Cerebellar cortex (tissue), 1 donor: ENCODE results near the gene SEMA7A.

Experiments used
- DNase-seq: peaks from one replicate; pipeline ENCODE4 v3.0.0-alpha.2; 2015; ENCODE audit warnings: low spot score

The SEMA7A gene

DNA sequence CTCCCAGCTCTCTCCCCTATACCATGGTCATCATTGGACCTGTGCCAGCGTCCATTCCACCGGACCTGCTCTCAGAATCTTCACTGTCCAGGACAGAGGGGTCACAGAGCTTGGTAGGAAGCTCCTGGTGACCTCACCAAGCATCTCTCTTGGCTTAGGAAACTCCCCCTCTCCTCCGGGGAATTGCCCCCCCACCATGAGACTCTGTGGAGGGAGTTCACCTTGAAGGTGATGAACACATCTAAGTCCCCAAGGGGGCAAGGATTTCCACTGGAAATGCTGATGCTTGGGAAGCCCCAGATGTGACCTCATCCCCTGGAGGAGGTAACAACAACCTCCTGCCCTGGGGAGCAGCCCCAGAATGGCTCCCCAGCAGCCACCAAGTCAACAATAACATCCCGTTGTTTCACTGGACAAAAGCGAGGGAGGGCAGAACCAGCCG lies 3.2 kb downstream of the SEMA7A start:
- no peak for DNase-seq

DNA sequence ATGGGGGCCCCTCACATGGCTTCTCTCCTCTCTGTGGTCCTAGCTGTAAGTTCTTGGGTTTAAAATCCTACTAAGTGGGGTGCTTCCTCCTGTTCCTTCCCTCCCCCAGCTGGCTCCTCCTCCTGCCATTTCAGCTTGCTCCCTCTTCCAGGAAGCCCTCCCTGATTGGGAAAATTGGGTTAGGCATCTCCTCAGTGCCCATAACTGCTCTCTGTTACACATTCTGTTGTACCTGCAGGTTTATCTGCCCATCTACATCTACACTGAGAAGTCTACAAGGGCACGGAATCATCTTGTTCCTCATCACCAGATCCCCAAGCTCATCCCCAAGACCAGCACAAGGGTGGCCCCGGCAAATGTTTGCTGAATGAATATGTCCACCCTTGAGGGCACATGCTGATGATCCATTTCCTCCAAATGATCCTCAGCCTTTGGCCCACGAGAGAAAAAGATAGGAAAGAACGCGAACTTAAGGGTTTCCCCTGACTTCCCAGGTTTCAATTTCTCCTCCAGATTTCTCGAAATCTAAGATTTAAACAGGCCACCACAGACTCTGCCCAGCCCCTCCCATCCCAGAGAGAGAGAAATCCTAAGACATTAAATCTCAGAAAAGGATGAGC lies 3.9 kb downstream of the SEMA7A start:
- no peak for DNase-seq

DNA sequence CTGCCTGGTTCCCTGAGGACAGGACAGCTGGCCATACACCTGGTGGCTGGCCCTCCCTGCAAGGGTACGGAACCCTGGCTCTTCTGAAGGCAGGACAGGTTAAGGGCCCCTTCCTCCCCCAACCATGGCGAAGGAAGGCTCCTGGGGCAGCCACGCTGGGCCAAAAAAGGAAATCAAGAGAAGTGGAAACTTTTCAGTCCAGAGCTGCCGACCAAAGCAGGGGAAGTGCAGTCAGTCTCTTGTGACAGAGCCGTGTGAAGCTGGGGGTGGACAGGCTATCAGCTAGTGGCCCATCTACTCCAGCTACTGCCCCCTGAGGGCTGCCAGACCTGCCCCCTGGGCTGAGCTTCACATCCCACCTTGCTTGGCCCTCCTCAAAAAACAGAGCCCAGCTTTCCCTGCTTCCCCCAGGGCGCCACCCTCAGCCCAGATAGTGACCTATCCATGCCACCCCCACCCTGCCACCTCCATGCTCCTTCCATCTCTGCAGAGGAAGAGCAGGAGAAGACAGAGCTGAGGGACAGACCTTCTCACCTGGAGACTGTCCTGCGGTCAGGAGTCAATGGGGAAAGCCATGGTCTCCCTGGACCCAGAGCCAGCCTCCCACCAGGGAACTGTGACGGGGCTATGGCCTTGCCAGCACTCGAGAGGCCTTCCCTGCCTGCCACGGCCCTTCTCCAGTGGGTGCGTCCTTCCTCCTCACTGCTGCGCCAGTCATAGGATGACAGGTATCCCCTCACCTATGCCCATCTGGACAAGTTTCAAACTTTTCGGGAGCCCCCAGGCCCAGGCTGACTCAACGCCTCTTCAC lies 4.6 kb downstream of the SEMA7A start:
- DNase-seq = no peak

DNA sequence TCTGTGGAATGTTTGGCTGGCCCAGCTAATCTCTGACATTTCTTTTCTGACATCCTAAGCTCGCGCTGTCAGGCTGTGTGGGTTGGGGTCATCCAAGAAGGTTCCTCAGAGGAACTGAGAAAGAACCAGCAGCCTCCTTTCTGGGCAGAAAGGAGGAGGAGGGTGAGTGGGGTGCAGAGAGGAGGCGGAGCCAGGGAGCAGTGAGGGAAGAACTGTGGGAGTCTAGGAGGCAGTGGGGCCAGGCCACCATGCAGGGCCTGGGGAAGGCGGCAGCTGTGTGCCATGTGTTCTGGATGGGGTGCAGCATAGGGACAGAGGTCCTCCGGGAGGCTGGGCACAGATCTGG lies 5.3 kb downstream of the SEMA7A start:
- DNase-seq = no peak

DNA sequence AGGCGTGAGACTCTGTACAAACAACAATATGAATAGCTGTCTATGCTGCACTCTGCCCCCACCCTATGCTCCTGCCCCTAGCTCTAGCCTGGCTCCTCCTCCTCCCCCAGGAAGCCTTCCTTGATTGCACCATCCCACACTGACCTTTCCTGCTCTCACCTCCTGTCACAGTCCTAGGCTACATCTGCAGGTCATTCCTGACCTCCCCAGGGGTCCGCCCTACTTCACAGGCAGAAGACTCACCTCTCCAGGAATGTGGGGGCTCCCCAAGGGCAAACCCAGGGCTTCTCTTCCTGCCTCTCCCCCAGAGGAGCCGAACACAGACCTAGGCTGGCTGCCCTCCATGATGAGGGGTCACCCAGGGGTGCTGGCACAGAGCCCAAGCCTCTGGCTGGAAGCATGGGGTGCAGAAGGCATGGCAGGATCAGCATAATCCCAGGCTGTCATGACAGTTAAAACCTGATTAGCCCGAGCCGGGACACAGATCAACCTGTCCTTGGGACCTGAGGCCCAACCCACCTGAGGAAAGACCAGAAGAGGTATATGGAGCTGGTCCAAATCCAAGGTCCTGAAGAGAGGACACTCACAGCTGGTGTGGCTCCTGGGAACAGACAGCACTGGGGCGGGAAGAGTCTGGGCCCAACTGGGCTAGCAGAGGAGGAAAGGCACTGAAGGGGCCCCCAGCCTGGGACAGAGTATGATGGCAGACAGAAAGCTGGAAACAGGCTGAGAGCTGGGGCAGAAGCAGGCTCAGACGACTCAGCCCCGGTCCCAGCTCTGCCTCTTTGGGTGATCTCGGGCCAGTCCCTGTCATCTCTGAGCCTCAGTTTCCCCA lies 5.9 kb downstream of the SEMA7A start:
- DNase-seq = no peak

DNA sequence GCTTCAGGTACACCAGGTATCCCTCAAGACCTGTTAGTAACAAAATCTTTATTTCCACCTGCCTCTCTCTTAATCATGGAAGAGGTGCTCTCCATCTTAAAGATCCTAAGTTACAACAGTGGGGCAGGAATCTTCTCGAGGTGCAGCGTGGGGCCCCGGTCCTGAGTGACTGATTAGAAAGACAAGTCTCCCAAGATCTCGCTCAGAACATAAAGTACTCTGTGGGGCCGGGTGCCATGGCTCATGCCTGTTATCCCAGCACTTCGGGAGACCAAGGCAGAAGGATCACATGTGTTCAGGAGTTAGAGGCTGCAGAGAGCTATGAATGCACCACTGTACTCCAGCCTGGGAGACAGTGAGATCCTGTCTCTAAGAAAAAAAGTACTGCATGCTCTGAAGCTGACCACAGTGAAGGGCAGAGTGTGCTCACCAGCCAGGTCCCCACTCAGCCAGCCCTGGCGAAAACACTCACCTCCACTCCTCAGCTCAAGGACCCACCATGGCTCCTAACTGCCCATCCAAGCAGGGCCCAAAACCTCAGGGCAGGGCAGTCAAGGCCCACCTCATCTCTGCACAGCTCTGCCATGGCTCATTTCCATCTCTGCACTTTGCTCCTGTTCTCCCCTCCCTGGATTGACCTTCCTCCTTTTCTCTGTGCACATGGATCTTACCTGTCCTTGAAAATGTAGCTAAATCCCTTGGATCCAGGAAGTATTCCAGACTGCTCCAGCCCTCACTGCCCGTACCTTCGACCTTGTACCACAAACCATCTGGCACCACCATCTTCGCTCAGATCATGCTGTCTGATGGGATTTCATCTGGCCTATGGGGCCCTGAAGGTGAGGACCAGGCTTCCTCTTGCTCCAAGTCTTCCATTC lies 7.1 kb downstream of the SEMA7A start:
- no peak for DNase-seq

DNA sequence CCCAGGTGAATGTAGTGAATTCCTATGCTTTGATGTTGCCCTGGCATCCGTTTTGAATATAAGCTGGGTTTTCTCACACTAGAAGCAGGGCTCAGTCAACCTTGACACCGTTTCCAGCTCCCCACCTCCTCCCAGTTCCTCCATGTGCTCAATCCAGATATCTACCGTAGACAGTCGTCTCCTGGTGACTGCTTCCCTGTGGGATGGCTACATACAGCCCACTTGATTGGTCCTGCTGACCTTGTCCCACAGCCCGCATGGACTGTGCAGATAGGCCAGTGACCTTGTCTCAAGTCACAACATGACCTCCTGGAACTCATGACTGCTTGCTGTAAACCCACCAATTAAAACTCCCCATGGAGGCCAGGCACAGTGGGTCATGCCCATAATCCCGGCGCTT lies 8.1 kb downstream of the SEMA7A start:
- no peak for DNase-seq

DNA sequence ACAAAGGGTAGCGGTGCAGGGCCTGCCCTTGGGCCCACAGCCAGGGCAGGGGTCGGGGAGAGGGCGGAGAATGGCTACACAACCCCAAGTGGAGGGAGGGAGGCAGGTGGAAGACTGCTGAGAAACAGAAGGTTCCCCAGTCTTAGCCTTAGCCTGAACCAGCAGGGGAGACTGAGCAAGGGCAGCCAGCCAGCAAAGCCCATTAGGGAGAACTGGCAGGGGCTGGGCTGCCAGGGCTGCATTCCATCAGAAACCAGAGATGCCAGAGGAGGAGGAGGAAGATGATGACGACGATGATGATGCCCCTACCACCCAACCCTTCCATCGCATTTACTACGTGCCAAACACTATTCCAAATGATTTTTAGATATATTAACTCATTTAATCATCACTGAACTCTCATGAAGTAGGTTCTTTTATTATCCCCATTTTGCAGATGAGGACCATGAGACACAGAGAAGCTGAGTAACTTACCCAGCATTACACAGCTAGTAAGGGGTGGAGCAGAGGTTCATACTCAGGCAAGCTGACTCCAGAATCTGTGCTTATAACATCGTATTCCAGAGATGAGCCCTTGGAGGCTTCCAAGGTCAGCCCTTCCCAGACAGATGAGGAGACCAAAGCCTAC lies 8.7 kb downstream of the SEMA7A start:
- peak; percentile 81 for DNase-seq

DNA sequence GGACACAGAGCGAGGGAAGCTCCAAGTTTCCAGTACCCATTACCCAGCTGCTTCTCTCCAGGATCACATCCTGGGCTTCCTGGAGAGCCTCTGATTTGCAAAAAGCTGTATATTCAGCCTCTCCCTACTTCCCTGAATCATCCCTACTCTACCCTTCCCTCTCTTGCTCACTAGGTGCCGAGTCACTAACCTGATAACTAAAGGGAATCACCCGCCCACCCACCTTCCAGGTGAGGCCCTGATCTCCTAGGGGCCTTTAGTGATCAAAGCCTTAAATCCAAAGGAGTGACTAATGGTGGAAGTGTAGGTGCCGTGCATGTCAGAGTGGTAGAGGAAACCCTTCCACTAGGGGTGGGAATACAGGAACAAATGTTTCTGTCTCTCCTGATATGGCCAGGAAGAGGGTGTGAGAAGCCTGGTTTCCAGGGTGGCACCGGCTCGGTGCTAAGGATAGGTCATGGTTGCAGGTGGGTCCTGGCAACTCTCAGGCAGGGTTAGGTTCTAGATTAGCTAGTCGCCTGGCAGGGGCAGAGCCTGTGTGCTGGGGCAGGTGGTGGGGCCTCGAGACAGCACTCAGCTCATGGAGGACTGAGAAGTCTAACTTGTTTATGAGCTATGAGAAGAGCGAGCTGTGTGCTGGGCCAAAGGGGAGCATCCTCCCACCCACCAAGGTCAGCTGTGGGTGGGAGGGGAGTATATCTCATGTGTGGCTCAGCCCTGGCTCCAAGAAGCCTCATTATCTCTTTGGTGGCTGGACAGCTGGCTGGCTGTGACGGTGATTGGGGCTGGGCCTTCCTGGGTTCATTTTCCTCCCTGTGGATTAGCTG lies 10.1 kb downstream of the SEMA7A start:
- DNase-seq = no peak

DNA sequence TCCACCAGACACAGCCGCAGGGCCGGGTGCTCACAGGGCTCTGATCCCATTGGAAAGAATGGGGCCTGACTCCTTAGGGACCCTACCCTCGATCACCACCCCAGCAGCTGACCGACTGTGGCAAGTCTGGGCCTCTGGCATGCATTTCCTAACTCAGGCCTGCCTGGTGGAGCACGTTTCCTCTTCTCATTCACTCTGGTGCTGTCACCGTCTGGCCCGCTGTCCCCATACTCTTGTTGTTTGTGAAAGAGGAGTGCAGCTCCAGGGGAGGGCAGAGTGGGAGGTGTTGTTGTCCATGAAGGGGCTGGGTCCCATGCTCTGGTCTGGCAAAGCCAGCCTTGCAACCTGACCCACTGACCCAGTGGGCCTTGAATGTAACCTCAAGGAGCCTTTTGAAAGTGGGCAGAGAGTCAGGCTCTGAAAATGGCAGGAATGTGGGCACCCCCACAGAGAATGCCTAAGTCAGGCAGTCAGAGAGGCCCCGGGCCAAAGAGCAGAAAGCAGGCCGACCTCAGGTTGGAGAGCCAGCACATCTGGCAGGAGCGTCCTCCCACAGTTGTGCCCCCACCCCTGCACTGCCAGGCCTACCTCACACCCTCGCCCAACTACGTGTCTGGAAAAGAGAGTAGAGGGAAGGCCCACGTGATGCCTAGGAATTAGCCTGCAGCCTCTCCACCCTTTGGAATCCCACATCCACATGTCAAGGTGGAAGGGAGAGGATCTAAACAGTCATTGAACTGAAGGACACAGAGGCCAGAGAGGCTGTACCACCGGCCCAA lies 10.9 kb downstream of the SEMA7A start:
- no peak for DNase-seq

DNA sequence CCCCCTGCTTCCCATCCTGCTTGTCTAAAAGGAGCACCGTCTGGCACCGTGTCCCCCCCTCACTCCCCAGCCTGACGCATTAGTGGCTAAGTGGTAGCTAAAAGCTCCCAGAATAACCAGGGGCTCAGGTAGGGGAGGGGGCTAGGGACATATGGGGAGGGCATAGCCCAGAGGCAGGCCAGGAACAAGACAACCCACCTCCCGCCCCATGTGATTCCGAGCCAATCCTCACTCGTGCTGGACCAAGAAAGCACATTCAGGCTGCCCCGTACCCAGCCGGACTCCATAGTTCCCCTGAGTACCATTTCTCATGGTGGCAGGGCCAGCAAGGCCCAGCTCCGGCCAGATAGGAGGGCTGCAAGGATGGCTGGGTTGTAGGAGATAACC lies 11.5 kb downstream of the SEMA7A start:
- DNase-seq = no peak

DNA sequence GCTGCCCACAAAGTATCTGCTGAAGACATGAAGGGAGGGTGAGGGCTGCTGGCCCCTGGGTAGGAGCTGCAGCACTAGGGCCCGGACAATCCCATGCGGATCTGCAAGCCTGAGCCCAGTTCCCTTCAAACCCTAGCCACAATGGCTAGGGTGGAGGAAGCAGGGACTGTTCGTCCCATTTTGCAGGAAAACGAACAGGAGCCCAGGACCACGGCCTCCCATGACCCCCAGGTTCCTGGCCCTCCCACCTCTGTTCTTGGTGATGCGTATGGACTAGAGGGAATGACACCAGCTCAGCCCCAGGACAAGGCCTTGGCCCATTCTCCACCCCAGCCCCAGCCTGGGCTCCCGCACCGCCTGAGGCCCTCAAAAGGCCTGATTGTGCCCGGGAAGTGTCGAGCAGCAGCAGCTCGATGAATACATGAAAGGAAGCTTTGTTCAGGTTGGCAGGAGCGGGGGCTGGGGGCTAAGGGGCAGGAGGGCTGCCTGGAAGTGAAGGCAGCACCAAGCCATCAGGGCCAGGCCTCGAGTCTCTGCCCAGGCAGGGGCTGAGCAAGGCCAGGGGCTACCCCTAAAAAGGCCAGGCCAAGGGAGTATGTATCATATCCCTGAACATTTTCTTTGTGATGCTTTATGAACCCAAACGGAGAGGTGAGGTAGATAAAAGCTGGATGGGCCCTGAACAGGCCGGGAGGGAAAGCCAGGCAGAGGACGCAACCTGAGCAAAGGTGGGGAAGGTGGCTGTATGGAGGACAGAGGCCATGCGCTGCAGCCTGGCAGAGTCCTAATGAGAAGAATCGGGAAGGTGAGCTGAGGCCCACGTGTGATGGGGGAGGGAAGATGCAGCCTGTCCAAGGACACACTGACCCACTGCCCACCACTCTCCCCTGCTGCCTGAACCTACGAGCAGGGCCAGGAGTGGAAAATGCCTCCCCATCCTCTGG lies 12.2 kb downstream of the SEMA7A start:
- no peak for DNase-seq

DNA sequence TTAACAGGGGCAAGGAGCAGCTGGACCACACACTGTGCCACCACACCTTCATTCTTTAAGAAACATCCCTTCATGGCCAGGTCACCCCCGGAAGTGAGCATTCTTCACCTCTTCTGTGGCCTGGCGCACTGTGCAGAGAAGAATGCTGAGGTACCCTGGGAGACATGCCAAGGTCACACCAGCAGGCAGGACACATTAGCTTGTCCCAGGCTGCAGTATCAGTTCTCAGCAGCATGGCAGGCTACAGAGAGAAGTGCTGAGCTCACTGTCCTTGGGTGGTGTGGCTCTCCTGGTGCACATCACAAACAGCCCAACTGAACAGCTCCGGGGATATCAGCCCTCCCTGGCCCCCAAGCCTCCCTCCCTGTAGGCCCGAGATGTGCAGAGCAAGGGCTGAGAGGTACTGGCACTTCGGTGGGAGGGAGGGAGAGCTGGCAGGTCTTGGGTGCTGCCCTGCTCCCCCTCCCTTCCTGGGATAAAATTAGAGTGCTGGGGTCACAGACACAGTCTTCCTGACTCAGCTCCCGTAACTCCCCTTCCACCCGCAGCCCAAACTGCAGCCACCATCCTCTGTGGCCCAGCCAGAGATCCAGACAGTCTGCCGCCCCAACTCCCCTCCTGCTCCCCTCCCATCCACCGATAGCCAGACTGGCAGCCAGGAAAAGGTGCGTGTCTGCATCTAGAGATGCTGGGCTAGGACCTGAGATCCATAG lies 13.4 kb downstream of the SEMA7A start:
- DNase-seq = no peak

DNA sequence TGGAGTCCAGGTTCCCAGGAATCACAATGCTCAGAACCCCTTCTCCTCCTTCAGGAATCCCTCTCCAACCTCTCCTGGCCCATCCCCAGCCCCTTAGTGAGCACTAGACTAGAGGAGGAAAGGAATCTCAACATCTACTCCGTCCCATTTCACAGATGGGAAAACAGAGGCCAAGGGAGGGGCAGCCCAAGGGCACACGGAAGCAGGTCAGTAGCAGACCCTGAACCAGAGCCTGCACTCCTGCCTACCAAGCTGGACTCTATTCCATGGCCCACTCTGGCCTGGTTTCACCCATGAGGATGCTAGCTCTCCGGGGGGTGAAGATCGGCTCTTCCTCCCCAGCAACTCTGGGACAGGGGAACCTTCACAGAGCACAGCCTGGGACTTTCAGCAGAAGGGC lies 14.3 kb downstream of the SEMA7A start:
- no peak for DNase-seq

DNA sequence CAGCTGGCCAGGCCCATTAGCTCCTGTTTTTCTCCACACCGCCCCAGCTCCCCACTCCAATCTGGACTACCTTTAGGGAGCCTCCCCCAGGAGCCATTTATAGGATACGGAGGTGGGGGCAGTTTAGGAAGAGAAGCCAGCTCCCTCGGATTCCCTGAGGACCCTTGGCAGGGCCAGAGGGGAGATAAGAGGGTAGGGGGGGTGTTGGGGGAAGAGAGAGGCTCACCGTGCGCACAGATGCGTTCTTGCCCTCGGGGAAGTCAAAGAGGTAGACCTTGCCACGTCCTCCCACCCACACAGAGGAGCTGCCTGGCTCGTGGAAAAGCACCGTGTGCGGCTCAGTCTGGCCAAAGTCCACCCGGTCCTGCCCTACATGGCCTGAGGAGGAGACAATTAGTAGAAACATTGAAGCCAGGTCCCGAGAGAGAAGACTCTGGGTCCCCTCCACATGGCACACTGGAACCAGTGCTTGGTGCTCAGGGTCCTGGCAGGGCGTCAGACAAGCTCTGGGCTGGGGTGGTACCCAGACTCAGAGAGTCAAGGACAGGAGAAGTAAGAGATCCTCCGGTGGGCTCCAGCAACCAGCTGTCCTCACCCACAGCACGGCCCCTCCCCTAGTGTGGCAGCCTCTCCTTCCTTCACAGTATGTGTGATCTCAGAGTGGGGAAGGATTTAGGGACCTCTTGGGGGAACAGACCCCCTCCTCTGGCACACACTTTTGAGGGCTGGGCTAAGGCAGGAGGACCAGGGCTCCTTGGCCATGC lies 15.0 kb downstream of the SEMA7A start:
- no peak for DNase-seq

DNA sequence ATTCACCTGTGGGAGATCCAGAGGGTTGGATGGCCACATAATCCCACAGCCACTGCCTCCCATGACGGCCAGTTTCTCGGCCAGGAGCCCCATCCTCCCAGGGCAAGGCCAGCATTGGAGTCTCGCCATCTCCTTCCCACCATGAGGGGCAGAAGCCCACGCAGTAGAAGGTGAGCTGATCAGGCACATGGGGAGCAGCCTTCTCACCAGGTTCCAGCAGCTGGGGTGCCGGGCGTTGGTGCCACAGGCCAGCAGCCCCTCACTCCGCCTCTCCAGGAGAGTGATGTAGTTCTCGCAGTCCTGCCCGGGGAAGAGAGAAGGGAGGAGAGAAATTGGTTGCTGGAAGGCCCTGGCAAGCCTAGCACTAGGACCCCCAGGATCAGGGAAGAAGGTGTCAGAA lies 16.1 kb downstream of the SEMA7A start:
- DNase-seq = no peak

DNA sequence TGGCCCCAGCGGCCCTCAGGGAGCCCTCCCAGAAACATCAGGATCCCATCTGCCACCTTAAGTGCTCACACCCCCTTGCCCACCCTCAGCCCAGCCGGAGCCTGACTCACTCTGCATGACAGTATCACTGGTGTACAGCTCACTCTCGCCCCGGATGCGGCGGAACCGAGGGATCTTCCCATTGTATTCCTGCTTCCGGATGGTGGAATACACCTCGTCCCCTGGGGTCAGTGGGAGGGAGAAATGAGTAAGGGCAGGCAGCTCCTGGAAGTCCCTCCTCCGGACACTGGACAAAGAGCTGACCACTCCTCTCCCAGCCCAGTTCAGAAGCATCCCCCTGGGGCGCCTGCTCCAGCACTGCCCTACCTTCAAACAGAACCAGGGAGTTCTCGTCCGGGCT lies 16.5 kb downstream of the SEMA7A start:
- no peak for DNase-seq
